Right cardiac atrium (tissue), 5 donors: Measurements from ENCODE around the gene ADAMTS17. TPM values are rescaled to one million over a fixed set of nuclear protein-coding genes. Genes with fewer than 3 reads are reported as not detected.

ENCODE experiments used
- ATAC-seq, 2 donors: fragments of 200-7000 bp; cut with Tn5 transposase; one replicate each; pipeline versions ENCODE4 v1.8.0 to v1.9.1; 2020; ENCODE audit warnings: moderate library complexity in 2 of 2, mild to moderate bottlenecking in 1 of 2
- DNase-seq, 3 donors: peaks; one replicate each; pipeline ENCODE4 v3.0.0-alpha.2; 2020
- H3K27ac ChIP-seq: one replicate; pipeline ENCODE4 v1.5.1; 2013; ENCODE audit warnings: mild to moderate bottlenecking, low read length, control low read depth, moderate library complexity
- H3K27me3 ChIP-seq: one replicate; pipeline ENCODE4 v1.6.1; 2013; ENCODE audit not compliant: control insufficient read depth, insufficient read depth
- H3K4me1 ChIP-seq: one replicate; pipeline ENCODE4 v1.6.1; 2013; ENCODE audit warnings: low read length; ENCODE audit not compliant: control insufficient read depth, insufficient read depth
- H3K4me3 ChIP-seq: one replicate; pipeline ENCODE4 v1.5.1; 2013; ENCODE audit warnings: low read length, control low read depth
- H3K9me3 ChIP-seq: one replicate; pipeline ENCODE4 v1.6.1; 2013; ENCODE audit warnings: low read length; ENCODE audit not compliant: control insufficient read depth
- WGBS: extraction: QIAGEN DNeasy Blood & Tissue Kit; methylation state at CpG from one replicate; pipeline ENCODE4 v1.1.7; 2013; 5-methylcytosine and 5-hydroxymethylcytosine counted together
- intact Hi-C, 4 donors: fragments of 100-400 bp; cut with DNase I; formaldehyde crosslinking; loops; one replicate each; pipeline versions ENCODE4 v1.11.0 to v1.14.0; 2022 to 2023
- long read RNA-seq, 4 donors: library from polyadenylated mRNA; unstranded; transcript quantifications; one replicate each; pipeline ENCODE4 v2.0.0, GENCODE V29; 2020 to 2021
- polyA plus RNA-seq: library from polyadenylated mRNA; stranded (reverse); fragments of 200-250 nt; gene quantifications from one replicate; pipeline ENCODE4 v1.2.3, GENCODE V29; 2013
- total RNA-seq, 4 donors: library from RNA; stranded (reverse); fragmentation: NEBNext Ultra II Directional; extraction: Animal tissue kit (Norgen Biotek cat#: 25700); gene quantifications; one replicate each; pipeline ENCODE4 v1.2.1, GENCODE V29; 2021
- donor health status: healthy with polysubstance abuse.
- donor health status: DM: no; HTN: yes; CAD: no.
- donor health status: DM: no; HTN: no; CAD: no.
- donor health status: DM: no; HTN: yes; CAD: no; lungs with severe emphysema.
- donor health status: DM: yes; HTN: yes; CAD: no.

ADAMTS17 gene, protein sequence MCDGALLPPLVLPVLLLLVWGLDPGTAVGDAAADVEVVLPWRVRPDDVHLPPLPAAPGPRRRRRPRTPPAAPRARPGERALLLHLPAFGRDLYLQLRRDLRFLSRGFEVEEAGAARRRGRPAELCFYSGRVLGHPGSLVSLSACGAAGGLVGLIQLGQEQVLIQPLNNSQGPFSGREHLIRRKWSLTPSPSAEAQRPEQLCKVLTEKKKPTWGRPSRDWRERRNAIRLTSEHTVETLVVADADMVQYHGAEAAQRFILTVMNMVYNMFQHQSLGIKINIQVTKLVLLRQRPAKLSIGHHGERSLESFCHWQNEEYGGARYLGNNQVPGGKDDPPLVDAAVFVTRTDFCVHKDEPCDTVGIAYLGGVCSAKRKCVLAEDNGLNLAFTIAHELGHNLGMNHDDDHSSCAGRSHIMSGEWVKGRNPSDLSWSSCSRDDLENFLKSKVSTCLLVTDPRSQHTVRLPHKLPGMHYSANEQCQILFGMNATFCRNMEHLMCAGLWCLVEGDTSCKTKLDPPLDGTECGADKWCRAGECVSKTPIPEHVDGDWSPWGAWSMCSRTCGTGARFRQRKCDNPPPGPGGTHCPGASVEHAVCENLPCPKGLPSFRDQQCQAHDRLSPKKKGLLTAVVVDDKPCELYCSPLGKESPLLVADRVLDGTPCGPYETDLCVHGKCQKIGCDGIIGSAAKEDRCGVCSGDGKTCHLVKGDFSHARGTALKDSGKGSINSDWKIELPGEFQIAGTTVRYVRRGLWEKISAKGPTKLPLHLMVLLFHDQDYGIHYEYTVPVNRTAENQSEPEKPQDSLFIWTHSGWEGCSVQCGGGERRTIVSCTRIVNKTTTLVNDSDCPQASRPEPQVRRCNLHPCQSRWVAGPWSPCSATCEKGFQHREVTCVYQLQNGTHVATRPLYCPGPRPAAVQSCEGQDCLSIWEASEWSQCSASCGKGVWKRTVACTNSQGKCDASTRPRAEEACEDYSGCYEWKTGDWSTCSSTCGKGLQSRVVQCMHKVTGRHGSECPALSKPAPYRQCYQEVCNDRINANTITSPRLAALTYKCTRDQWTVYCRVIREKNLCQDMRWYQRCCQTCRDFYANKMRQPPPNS
- 1 to 10 TPM; 2.4 to 6.5 (median 3.5) TPM for total RNA-seq
- polyA plus RNA-seq: 1.2 TPM
- long read RNA-seq, donor 1, partial matches to known transcripts: 0 of 1 reads
- long read RNA-seq, donor 1, other reads (novel, unspliced or antisense): 1 of 1 reads
- long read RNA-seq, donor 2, partial matches to known transcripts: 0 of 1 reads
- long read RNA-seq, donor 2, other reads (novel, unspliced or antisense): 1 of 1 reads
- long read RNA-seq, donor 3, partial matches to known transcripts: 2 of 8 reads
- long read RNA-seq, donor 3, other reads (novel, unspliced or antisense): 6 of 8 reads
- long read RNA-seq, donor 4: 0 reads

GRCh38 chr15:100341750-100342560 is at the start of gene ADAMTS17:
Gene ADAMTS17 (minus strand): TSS chr15:100341975. CDS start chr15:100341899, 76 bp downstream.
- DNase-seq: peak; percentile 97 to 98 (median 98)
- intact Hi-C loops: loop anchor here in 1 of 4 donors (10.0 kb wide), 2 partner anchors 223 to 407 kb away; no protein-coding TSS in a partner anchor
- H3K27me3 ChIP-seq: no peaks in the 10 kb centered on the region
- H3K27ac ChIP-seq: peak within 1 kb of the TSS; percentile 21
- peak; percentile 99 for ATAC-seq
- peak within 1 kb of the TSS; percentile 59 for H3K4me3 ChIP-seq
- H3K4me1 ChIP-seq: no peaks in the 10 kb centered on the region
- WGBS: 3% methylated on average over 59 of the region's 59 CpGs
- H3K9me3 ChIP-seq: no peaks in the 10 kb centered on the region

GRCh38 chr15:100385300-100386050 is 43.7 kb upstream of the ADAMTS17 start:
- no peak for DNase-seq
- 85% methylated on average over 3 of the region's 3 CpGs for WGBS
- peaks cover 12% of the 10 kb centered on the region for H3K9me3 ChIP-seq

DNA sequence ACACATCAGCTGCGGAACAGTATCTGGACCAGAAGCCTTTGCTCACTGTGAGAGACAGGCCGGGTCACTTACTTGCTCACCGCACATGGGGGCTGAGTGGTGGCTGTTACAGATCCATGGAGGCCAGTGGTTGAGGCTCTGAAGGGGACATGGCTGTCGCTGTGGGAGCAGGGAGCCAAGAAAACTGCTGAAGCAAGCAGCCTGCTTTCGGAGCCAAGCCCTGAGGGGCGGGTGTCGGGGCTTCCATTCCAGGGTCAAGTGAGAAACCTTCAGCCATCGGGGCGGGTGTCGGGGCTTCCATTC is 42.3 kb upstream of the ADAMTS17 start:
- Histone ChIP-seq H3K27me3 (no peaks in the 10 kb centered on the region), H3K4me3 (no peak overlapping the region), H3K4me1 (no peaks in the 10 kb centered on the region), H3K27ac (no peak overlapping the region), H3K9me3 (peaks cover 12% of the 10 kb centered on the region)
- intact Hi-C loops: no loop called here
- ATAC-seq: peak in 1 of 2 donors; percentile 41
- WGBS: 75% methylated on average over 10 of the region's 10 CpGs
- DNase-seq: no peak

More at GRCh38 chr15:100385300-100386050, 43.7 kb upstream of the ADAMTS17 start:
- intact Hi-C loops: no loop called here
- ATAC-seq: no peak
- Histone ChIP-seq H3K27ac (no peak overlapping the region), H3K4me3 (no peak overlapping the region), H3K4me1 (no peaks in the 10 kb centered on the region), H3K27me3 (no peaks in the 10 kb centered on the region)

- Histone ChIP-seq H3K9me3 (peaks cover 12% of the 10 kb centered on the region), H3K4me3 (no peak overlapping the region), H3K4me1 (no peaks in the 10 kb centered on the region), H3K27ac (no peak overlapping the region), H3K27me3 (no peaks in the 10 kb centered on the region)
- ATAC-seq: peak in 1 of 2 donors; percentile 21
- intact Hi-C loops: no loop called here
- no peak for DNase-seq
- 21% methylated on average over 3 of the region's 3 CpGs for WGBS
Observed at GRCh38 chr15:100383302-100384107, 41.7 kb upstream of the ADAMTS17 start.

DNA sequence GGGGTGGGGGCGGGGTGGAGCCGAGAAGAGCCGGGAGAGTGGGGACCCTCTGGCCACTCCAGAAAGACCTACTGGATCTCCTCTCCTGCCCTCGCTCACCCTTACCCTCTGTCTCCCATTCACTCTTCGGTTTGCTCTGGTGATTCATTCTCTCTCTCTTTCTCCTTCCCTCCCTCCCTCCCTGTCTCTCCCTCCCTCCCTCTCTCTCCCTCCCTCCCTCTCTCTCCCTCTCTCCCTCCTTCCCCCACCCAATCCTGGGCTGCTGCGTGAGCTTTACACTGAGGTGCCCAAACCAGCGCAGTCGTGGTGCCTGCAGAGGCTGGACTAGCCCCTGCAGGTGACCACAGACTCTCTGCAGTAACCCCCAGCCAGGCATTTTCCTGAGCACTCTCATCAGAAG is 32.2 kb upstream of the ADAMTS17 start:
- H3K9me3 ChIP-seq: peaks cover 2% of the 10 kb centered on the region
- intact Hi-C loops: no loop called here
- H3K27ac ChIP-seq: no peak overlapping the region
- H3K27me3 ChIP-seq: peaks cover 2% of the 10 kb centered on the region
- H3K4me3 ChIP-seq: peak overlapping the region; percentile 41
- ATAC-seq: peak; percentile 14 to 55
- no peaks in the 10 kb centered on the region for H3K4me1 ChIP-seq
- DNase-seq: peak in 1 of 3 donors; percentile 32
- WGBS: 14% methylated on average over 8 of the region's 8 CpGs

DNA sequence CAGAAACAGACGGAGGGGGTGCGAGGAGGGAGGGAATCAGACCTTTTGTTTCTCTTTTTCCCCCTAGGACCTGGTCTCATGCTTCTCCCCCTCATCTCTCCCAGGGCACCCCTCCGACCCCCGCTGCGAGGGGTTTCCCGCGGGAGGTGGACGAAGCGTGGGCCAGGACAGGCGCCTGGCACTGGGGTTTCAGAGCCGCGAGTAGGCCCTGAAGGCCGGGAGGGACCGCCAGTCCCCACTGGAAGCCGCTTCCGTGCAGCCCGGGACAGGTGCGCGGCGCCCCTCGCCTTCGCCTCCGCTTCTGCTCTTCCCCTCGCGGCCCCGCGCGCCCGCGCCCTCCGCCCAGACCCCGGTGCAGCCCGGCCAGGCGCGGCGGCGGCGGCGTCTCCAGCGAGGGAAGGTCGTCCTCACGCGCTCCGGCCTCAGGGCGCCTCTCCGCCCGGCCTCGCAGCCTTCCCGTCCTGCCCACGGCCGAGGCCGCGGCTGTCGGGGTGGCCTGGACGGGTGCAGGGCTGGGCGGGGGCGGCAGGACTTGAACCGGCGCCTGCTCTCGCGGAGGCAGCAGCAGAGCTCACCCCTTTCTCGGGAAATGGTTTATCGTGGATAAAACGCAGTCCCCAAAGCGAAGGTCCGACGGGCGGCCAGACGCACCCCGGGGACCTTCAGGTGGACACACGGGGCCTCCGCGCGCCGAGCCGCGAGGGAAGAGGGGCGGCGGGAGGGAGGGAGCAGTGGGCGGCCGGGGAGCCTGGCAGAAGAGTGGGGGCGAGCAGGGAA is 31.5 kb upstream of the ADAMTS17 start:
- H3K27ac ChIP-seq: no peak overlapping the region
- intact Hi-C loops: no loop called here
- WGBS: 2% methylated on average over 81 of the region's 82 CpGs
- peak; percentile 31 to 65 for ATAC-seq
- H3K27me3 ChIP-seq: peaks cover 2% of the 10 kb centered on the region
- peak overlapping the region; percentile 41 for H3K4me3 ChIP-seq
- peaks cover 2% of the 10 kb centered on the region for H3K9me3 ChIP-seq
- peak in 2 of 3 donors; percentile 50 to 61 for DNase-seq
- H3K4me1 ChIP-seq: no peaks in the 10 kb centered on the region

DNA sequence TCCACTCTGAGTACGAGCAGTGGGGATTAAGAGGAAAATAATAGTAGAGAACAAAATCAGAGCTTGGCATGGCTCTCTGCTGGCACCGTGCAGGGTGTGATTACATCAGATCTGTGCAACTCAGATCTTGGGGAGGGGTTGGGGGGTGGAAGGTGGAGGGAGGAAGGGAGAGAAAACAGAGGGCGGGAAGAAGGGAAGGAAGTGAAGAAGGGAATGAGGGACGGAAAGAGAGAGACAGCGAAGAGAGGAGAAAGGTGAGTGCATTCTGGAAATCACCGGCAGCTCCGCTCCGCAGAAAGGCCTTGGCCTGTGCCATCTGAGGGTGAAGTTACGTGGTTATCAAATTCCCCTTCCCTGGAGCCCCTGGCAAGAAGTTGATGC is 31.0 kb upstream of the ADAMTS17 start:
- DNase-seq (peak; percentile 45 to 78 (median 52)), ATAC-seq (peak; percentile 63 to 79)
- H3K9me3 ChIP-seq: peaks cover 2% of the 10 kb centered on the region
- 21% methylated on average over 9 of the region's 9 CpGs for WGBS
- no peak overlapping the region for H3K27ac ChIP-seq
- intact Hi-C loops: no loop called here
- H3K4me3 ChIP-seq: peak overlapping the region; percentile 41
- no peaks in the 10 kb centered on the region for H3K4me1 ChIP-seq
- peaks cover 2% of the 10 kb centered on the region for H3K27me3 ChIP-seq

GRCh38 chr15:100355342-100355741 is 13.6 kb upstream of the ADAMTS17 start:
- intact Hi-C loops: loop anchor here in 1 of 4 donors (10.0 kb wide), 1 partner anchor 209 kb away; no protein-coding TSS in a partner anchor
- no peaks in the 10 kb centered on the region for H3K27me3 ChIP-seq
- ATAC-seq: no peak
- no peak overlapping the region for H3K4me3 ChIP-seq
- peaks cover under 1% of the 10 kb centered on the region for H3K4me1 ChIP-seq
- H3K27ac ChIP-seq: no peak overlapping the region
- 78% methylated on average over 2 of the region's 2 CpGs for WGBS
- H3K9me3 ChIP-seq: no peaks in the 10 kb centered on the region
- no peak for DNase-seq
